TTC549 (cell line): ENCODE results near the gene UMODL1.
"Not testable (repeated sequence)": the region's sequence is repeated elsewhere in the genome, so short reads cannot be mapped to it uniquely, and the experiment has no call there.

Source experiments
- FAIRE-seq: peaks from 2 replicates; lab custom pipeline; 2012; peaks lifted over from hg19 to GRCh38; lab: Jason Lieb, UNC

The UMODL1 gene

GRCh38 chr21:42113926-42114409 lies 42.9 kb downstream of the UMODL1 start:
- FAIRE-seq = no peak

- no peak for FAIRE-seq
Observed at GRCh38 chr21:42114646-42115045, 43.5 kb downstream of the UMODL1 start.

GRCh38 chr21:42115136-42115683 lies 44.1 kb downstream of the UMODL1 start:
- FAIRE-seq = no peak

- FAIRE-seq = not testable (repeated sequence)
Observed at GRCh38 chr21:42116551-42116950, 45.4 kb downstream of the UMODL1 start.

GRCh38 chr21:42117229-42117966 lies 46.3 kb downstream of the UMODL1 start:
- peak; percentile 46 for FAIRE-seq

GRCh38 chr21:42117967-42118780 lies 47.1 kb downstream of the UMODL1 start:
- FAIRE-seq = no peak

GRCh38 chr21:42118901-42119300 lies 47.8 kb downstream of the UMODL1 start:
- FAIRE-seq = no peak

GRCh38 chr21:42120101-42120902 lies 49.2 kb downstream of the UMODL1 start:
- no peak for FAIRE-seq

- FAIRE-seq = no peak
Observed at GRCh38 chr21:42120903-42121535, 49.9 kb downstream of the UMODL1 start.

- FAIRE-seq = no peak
Observed at GRCh38 chr21:42121794-42122193, 50.7 kb downstream of the UMODL1 start.

- no peak for FAIRE-seq
Observed at GRCh38 chr21:42122398-42122797, 51.3 kb downstream of the UMODL1 start.

GRCh38 chr21:42122808-42123207 lies 51.7 kb downstream of the UMODL1 start:
- no peak for FAIRE-seq

- no peak for FAIRE-seq
Observed at GRCh38 chr21:42123219-42123908, 52.2 kb downstream of the UMODL1 start.

- FAIRE-seq = no peak
Observed at GRCh38 chr21:42124081-42124480, 53.0 kb downstream of the UMODL1 start.

- FAIRE-seq = no peak
Observed at GRCh38 chr21:42124826-42125570, 53.9 kb downstream of the UMODL1 start.

- no peak for FAIRE-seq
Observed at GRCh38 chr21:42125571-42126544, 54.7 kb downstream of the UMODL1 start.

GRCh38 chr21:42127164-42128150 lies 56.3 kb downstream of the UMODL1 start:
- FAIRE-seq = no peak
